ENCODE measurements around the gene CAMKMT.

- no peak for TF ChIP-seq EP300 (IDR thresholded peaks at IDR 0.05)
- no peak for TF ChIP-seq POLR2AphosphoS5 (IDR thresholded peaks at IDR 0.05)
- TF ChIP-seq, protein P1, sequence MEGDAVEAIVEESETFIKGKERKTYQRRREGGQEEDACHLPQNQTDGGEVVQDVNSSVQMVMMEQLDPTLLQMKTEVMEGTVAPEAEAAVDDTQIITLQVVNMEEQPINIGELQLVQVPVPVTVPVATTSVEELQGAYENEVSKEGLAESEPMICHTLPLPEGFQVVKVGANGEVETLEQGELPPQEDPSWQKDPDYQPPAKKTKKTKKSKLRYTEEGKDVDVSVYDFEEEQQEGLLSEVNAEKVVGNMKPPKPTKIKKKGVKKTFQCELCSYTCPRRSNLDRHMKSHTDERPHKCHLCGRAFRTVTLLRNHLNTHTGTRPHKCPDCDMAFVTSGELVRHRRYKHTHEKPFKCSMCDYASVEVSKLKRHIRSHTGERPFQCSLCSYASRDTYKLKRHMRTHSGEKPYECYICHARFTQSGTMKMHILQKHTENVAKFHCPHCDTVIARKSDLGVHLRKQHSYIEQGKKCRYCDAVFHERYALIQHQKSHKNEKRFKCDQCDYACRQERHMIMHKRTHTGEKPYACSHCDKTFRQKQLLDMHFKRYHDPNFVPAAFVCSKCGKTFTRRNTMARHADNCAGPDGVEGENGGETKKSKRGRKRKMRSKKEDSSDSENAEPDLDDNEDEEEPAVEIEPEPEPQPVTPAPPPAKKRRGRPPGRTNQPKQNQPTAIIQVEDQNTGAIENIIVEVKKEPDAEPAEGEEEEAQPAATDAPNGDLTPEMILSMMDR (IDR thresholded peaks at IDR 0.05): no peak
Measured at GRCh38 chr2:44532031-44532430, 170.3 kb downstream of the CAMKMT start.
